Measurements from ENCODE around the gene MAST3.

Gene MAST3

GRCh38 chr19:18161636-18162002 is 64.0 kb downstream of the MAST3 start:
- no peak for DNase-seq

GRCh38 chr19:18164072-18164471 is 66.5 kb downstream of the MAST3 start:
- no peak for DNase-seq

- DNase-seq = no peak
Measured at GRCh38 chr19:18165794-18166544, 68.4 kb downstream of the MAST3 start.

- no peak for DNase-seq
Measured at GRCh38 chr19:18167011-18167410, 69.4 kb downstream of the MAST3 start.

GRCh38 chr19:18167975-18168645 is 70.5 kb downstream of the MAST3 start:
- no peak for DNase-seq

- no peak for DNase-seq
Measured at GRCh38 chr19:18168673-18169381, 71.2 kb downstream of the MAST3 start.

GRCh38 chr19:18170714-18171255 is 73.2 kb downstream of the MAST3 start:
- DNase-seq = no peak

GRCh38 chr19:18171605-18172327 is 74.2 kb downstream of the MAST3 start:
- DNase-seq = no peak

GRCh38 chr19:18172331-18173053 is 74.9 kb downstream of the MAST3 start:
- no peak for DNase-seq

GRCh38 chr19:18173054-18173571 is 75.5 kb downstream of the MAST3 start:
- no peak for DNase-seq

- no peak for DNase-seq
Measured at GRCh38 chr19:18173572-18174288, 76.2 kb downstream of the MAST3 start, which contains the start of gene IFI30. Gene IFI30 (plus strand): TSS chr19:18173813. CDS start chr19:18173842, 29 bp downstream.

- DNase-seq = no peak
Measured at GRCh38 chr19:18174983-18175382, 77.4 kb downstream of the MAST3 start.

GRCh38 chr19:18176367-18177310 is 79.1 kb downstream of the MAST3 start:
- DNase-seq = no peak

- DNase-seq = no peak
Measured at GRCh38 chr19:18179957-18180356, 82.4 kb downstream of the MAST3 start.

- DNase-seq = no peak
Measured at GRCh38 chr19:18183529-18183928, 86.0 kb downstream of the MAST3 start.

GRCh38 chr19:18185538-18185937 is 88.0 kb downstream of the MAST3 start:
- DNase-seq = no peak

GRCh38 chr19:18190278-18190677 is 92.7 kb downstream of the MAST3 start:
- no peak for DNase-seq

- DNase-seq = no peak
Measured at GRCh38 chr19:18191640-18192062, 94.1 kb downstream of the MAST3 start.

GRCh38 chr19:18192673-18193387 is 95.3 kb downstream of the MAST3 start, which contains the start of gene MPV17L2:
Gene MPV17L2 (plus strand): TSS chr19:18193218. CDS start chr19:18193282, 64 bp downstream.
- peak; percentile 98 for DNase-seq

All from GOT3 (cell line).